ENCODE data around the gene CSNK2A3.

DNA sequence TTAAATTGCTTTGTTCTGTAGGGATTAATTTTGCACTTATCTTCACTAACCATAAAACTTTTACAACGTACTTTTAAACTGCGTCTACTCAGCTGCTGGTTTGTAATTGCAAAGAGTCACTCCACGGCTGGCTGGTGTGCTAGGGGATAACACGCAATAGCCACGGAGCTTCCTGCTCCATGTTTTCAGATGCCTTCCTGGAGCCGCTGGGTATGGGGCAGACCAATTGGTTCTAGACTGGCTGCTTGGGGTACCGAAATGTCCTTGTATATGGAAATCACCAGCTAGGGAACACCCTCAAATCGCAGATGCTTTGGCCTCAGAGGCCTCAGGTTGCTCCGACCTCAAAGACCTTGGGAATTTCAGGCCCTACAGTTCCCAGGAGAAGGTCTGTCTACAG is 3.8 kb upstream of the CSNK2A3 start:
- TF ChIP-seq ARNTL (CRISPR knock-in tag; IDR thresholded peaks at IDR 0.05; ENCODE audit: borderline replicate concordance, low read depth) = no peak
- TF ChIP-seq GLIS3 (CRISPR knock-in tag; IDR thresholded peaks at IDR 0.05) = no peak
- no peak for TF ChIP-seq PATZ1 (CRISPR knock-in tag; IDR thresholded peaks at IDR 0.05; ENCODE audit: borderline replicate concordance)
- no peak for TF ChIP-seq ZNF70 (CRISPR knock-in tag; IDR thresholded peaks at IDR 0.05)
- TF ChIP-seq OSR1 (CRISPR knock-in tag; IDR thresholded peaks at IDR 0.05) = no peak
- TF ChIP-seq ZNF565 (CRISPR knock-in tag; conservative IDR thresholded peaks at IDR 0.05; ENCODE audit: low read depth) = no peak
- TF ChIP-seq, protein P1, sequence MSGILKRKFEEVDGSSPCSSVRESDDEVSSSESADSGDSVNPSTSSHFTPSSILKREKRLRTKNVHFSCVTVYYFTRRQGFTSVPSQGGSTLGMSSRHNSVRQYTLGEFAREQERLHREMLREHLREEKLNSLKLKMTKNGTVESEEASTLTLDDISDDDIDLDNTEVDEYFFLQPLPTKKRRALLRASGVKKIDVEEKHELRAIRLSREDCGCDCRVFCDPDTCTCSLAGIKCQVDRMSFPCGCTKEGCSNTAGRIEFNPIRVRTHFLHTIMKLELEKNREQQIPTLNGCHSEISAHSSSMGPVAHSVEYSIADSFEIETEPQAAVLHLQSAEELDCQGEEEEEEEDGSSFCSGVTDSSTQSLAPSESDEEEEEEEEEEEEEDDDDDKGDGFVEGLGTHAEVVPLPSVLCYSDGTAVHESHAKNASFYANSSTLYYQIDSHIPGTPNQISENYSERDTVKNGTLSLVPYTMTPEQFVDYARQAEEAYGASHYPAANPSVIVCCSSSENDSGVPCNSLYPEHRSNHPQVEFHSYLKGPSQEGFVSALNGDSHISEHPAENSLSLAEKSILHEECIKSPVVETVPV (CRISPR knock-in tag; IDR thresholded peaks at IDR 0.05) = no peak

Data from SK-N-SH treated with all-trans-retinoic acid at 6 μM for 48 hours (cell line).